WTC11 (cell line): ENCODE results near the gene RNF181.

Source experiments
- AFF4 ChIP-seq: sonication (generic); formaldehyde crosslinking; IDR thresholded peaks from 2 replicates; pipeline ENCODE4 v1.8.1; 2023; ENCODE audit warnings: mild to moderate bottlenecking, missing genetic modification reagents, borderline replicate concordance
- TF ChIP-seq, protein P1 (sequence below): sonication (generic); formaldehyde crosslinking; IDR thresholded peaks from 2 replicates; pipeline ENCODE4 v1.8.0; 2022; ENCODE audit warnings: mild to moderate bottlenecking, missing genetic modification reagents

DNA sequence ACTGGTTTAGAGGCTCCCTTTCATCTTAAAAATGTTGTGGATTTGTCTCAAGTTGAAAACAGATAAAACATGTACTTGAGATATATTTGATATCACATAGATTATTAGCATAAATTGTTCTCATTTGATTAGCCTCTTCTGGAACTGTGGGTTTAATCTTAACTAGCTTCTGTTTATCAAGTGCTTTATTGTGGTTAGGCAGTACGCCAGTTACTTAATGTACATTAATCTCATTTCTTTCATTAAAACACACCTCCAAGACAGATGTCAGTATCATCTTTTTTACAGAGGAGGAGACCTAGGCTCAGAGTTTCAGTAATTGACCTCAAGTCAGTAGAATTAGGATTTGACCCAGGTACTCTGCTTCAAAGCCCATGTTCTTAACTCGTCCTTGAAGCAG is 50.6 kb downstream of the RNF181 start:
- TF ChIP-seq AFF4 (CRISPR knock-in tag): no peak
- TF ChIP-seq, protein P1, sequence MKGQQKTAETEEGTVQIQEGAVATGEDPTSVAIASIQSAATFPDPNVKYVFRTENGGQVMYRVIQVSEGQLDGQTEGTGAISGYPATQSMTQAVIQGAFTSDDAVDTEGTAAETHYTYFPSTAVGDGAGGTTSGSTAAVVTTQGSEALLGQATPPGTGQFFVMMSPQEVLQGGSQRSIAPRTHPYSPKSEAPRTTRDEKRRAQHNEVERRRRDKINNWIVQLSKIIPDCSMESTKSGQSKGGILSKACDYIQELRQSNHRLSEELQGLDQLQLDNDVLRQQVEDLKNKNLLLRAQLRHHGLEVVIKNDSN (CRISPR knock-in tag): no peak
